Activated CD8-positive, alpha-beta T cell treated with anti-CD3 and anti-CD28 coated beads for 36 hours (primary cell): ENCODE measurements around the gene GAS2L1. TPM values are rescaled to one million over a fixed set of nuclear protein-coding genes. Genes with fewer than 3 reads are reported as not detected.
A peak's percentile ranks its signal among the peaks of the same experiment; 100 is the strongest.

Experiments
- ATAC-seq: fragments of 200-7000 bp; cut with Tn5 transposase; one replicate; pipeline ENCODE4 v1.10.0; 2021; ENCODE audit warnings: mild to moderate bottlenecking, moderate library complexity
- CTCF ChIA-PET: fragments of 350-600 bp; sonication (Branson Sonifier 250); formaldehyde crosslinking; loops from one replicate; lab custom pipeline; 2021; ENCODE audit warnings: antibody characterized with exemption; lab: Charles Lee
- POLR2A ChIA-PET: fragments of 350-600 bp; sonication (Branson Sonifier 250); formaldehyde crosslinking; loops from one replicate; lab custom pipeline; 2021; ENCODE audit warnings: antibody characterized with exemption; lab: Charles Lee
- DNase-seq: peaks from one replicate; pipeline ENCODE4 v3.0.0-alpha.2; 2020
- H3K27ac Mint-ChIP-seq: one replicate; pipeline ENCODE4 v1.8.0; 2021; ENCODE audit warnings: mild to moderate bottlenecking, mixed read lengths
- H3K27me3 Mint-ChIP-seq: one replicate; pipeline ENCODE4 v1.8.0; 2021; ENCODE audit warnings: mixed read lengths
- H3K36me3 Mint-ChIP-seq: one replicate; pipeline ENCODE4 v1.8.0; 2021; ENCODE audit warnings: low read depth, mixed read lengths
- H3K4me1 Mint-ChIP-seq: one replicate; pipeline ENCODE4 v1.8.0; 2021; ENCODE audit warnings: low read depth, mixed read lengths
- H3K4me3 Mint-ChIP-seq: one replicate; pipeline ENCODE4 v1.8.0; 2021; ENCODE audit warnings: mild to moderate bottlenecking, moderate library complexity, mixed read lengths
- H3K9me3 Mint-ChIP-seq: one replicate; pipeline ENCODE4 v1.8.0; 2021; ENCODE audit warnings: mixed read lengths
- CTCF ChIP-seq: fragments of 200-600 bp; IDR thresholded peaks from one replicate; pipeline ENCODE4 v1.8.0; 2022; ENCODE audit warnings: antibody characterized with exemption, mild to moderate bottlenecking
- intact Hi-C: fragments of 100-400 bp; cut with micrococcal nuclease; formaldehyde crosslinking; loops from one replicate; pipeline ENCODE4 v1.10.0; 2022
- total RNA-seq, 2 experiments: library from RNA; stranded (reverse); gene quantifications; one replicate each; pipeline ENCODE4 v1.2.3, GENCODE V29; 2021

Gene GAS2L1
- total RNA-seq, 2 experiments from 2014 or later = 0.36 to 1.1 TPM

- Mint-ChIP-seq H3K27ac (peak overlapping the region; percentile 38), H3K36me3 (peaks cover 55% of the 10 kb centered on the region), H3K27me3 (no peaks in the 10 kb centered on the region), H3K9me3 (no peaks in the 10 kb centered on the region), H3K4me3 (no peak overlapping the region), H3K4me1 (peaks cover 7% of the 10 kb centered on the region)
- intact Hi-C loops = no loop called here
- POLR2A ChIA-PET = interaction anchor here (1.2 to 6.1 kb wide), 4 partner anchors 10 to 29 kb away, joined by 3 to 29 read pairs (median 8); partner anchors contain the start of genes EWSR1 and RHBDD3
- CTCF ChIA-PET = no interaction called here
- DNase-seq (no peak), ATAC-seq (no peak)
- no peak for TF ChIP-seq CTCF
These were observed 7.8 kb upstream of the GAS2L1 start for GRCh38 chr22:29298641-29299040.

GRCh38 chr22:29299136-29299900, 7.1 kb upstream of the GAS2L1 start:
- intact Hi-C loops = no loop called here
- POLR2A ChIA-PET = interaction anchor here (1.2 to 6.1 kb wide), 4 partner anchors 10 to 30 kb away, joined by 3 to 29 read pairs (median 8); partner anchors contain the start of genes EWSR1 and RHBDD3

GRCh38 chr22:29300467-29300806, 6.0 kb upstream of the GAS2L1 start:
- TF ChIP-seq CTCF = no peak
- Mint-ChIP-seq H3K9me3 (no peaks in the 10 kb centered on the region), H3K4me3 (no peak overlapping the region), H3K27me3 (peaks cover 12% of the 10 kb centered on the region), H3K27ac (no peak overlapping the region), H3K36me3 (peaks cover 45% of the 10 kb centered on the region), H3K4me1 (peaks cover 7% of the 10 kb centered on the region)
- ATAC-seq (no peak), DNase-seq (no peak)
- CTCF ChIA-PET = interaction anchor here (4.7 kb wide), 1 partner anchor 13 kb away, joined by 25 read pairs; no protein-coding TSS in a partner anchor
- POLR2A ChIA-PET = interaction anchor here (0.7 to 6.1 kb wide), 3 partner anchors 24 to 86 kb away, joined by 3 to 29 read pairs (median 4); partner anchors contain the start of genes EWSR1 and RHBDD3
- intact Hi-C loops = no loop called here

More at GRCh38 chr22:29299136-29299900, 7.1 kb upstream of the GAS2L1 start:
- Mint-ChIP-seq H3K9me3 (no peaks in the 10 kb centered on the region), H3K36me3 (peaks cover 51% of the 10 kb centered on the region), H3K27me3 (peaks cover 4% of the 10 kb centered on the region), H3K4me3 (no peak overlapping the region), H3K4me1 (peaks cover 7% of the 10 kb centered on the region), H3K27ac (no peak overlapping the region)
- CTCF ChIA-PET = no interaction called here
- TF ChIP-seq CTCF = no peak
- no peak for DNase-seq
- no peak for ATAC-seq

GRCh38 chr22:29300807-29301601, 5.4 kb upstream of the GAS2L1 start:
- Mint-ChIP-seq H3K4me3 (no peak overlapping the region), H3K36me3 (peaks cover 39% of the 10 kb centered on the region), H3K4me1 (peaks cover 8% of the 10 kb centered on the region), H3K27me3 (peaks cover 14% of the 10 kb centered on the region), H3K9me3 (no peaks in the 10 kb centered on the region), H3K27ac (peak overlapping the region; percentile 21)
- DNase-seq (no peak), ATAC-seq (no peak)
- TF ChIP-seq CTCF = no peak
- ChIA-PET CTCF (interaction anchor here (4.7 kb wide), 1 partner anchor 12 kb away, joined by 25 read pairs; no protein-coding TSS in a partner anchor), POLR2A (interaction anchor here (0.7 to 6.1 kb wide), 3 partner anchors 25 to 85 kb away, joined by 3 to 29 read pairs (median 4); partner anchors contain the start of genes EWSR1 and RHBDD3)
- intact Hi-C loops = no loop called here
